SK-N-MC (cell line): Measurements from ENCODE around the gene SGSM1.

Experiments used
- DNase-seq: peaks from one replicate; pipeline ENCODE4 v3.0.0-alpha.2; 2011; ENCODE audit warnings: low read depth, low spot score
- H3K27ac ChIP-seq: fragments of 200-600 bp; sonication (generic); 2 replicates; pipeline ENCODE4 v1.5.1; 2016; ENCODE audit warnings: mixed run types
- H3K36me3 ChIP-seq: fragments of 200-600 bp; sonication (generic); 2 replicates; pipeline ENCODE4 v1.6.1; 2017; ENCODE audit warnings: antibody characterized with exemption, low read length, mixed read lengths; ENCODE audit not compliant: insufficient read depth
- H3K4me3 ChIP-seq: fragments of 200-600 bp; sonication (generic); 2 replicates; pipeline ENCODE4 v1.5.1; 2016
- H3K9ac ChIP-seq: fragments of 200-600 bp; sonication (generic); 2 replicates; pipeline ENCODE4 v1.8.0; 2017; ENCODE audit warnings: mixed run types, mixed read lengths; ENCODE audit not compliant: insufficient read length
- H3K9me3 ChIP-seq: fragments of 200-600 bp; sonication (generic); 2 replicates; pipeline ENCODE4 v1.6.1; 2017; ENCODE audit warnings: low read depth, mild to moderate bottlenecking, antibody characterized with exemption, low read length, moderate library complexity, mixed read lengths
- EZH2 ChIP-seq: fragments of 200-600 bp; sonication (generic); IDR thresholded peaks from one replicate; pipeline ENCODE4 v1.6.1; 2017; ENCODE audit warnings: antibody characterized with exemption
- FOXP2 ChIP-seq: optimal IDR thresholded peaks from 2 replicates; pipeline ENCODE3; 2011; ENCODE audit warnings: mild to moderate bottlenecking, moderate library complexity; ENCODE audit not compliant: insufficient read depth; ENCODE audit errors: extremely low read length, control extremely low read depth
- POLR2AphosphoS5 ChIP-seq: IDR thresholded peaks from 2 replicates; pipeline ENCODE4 v1.6.1; 2012; ENCODE audit warnings: mild to moderate bottlenecking, low read depth, low read length, borderline replicate concordance

Gene SGSM1

DNA sequence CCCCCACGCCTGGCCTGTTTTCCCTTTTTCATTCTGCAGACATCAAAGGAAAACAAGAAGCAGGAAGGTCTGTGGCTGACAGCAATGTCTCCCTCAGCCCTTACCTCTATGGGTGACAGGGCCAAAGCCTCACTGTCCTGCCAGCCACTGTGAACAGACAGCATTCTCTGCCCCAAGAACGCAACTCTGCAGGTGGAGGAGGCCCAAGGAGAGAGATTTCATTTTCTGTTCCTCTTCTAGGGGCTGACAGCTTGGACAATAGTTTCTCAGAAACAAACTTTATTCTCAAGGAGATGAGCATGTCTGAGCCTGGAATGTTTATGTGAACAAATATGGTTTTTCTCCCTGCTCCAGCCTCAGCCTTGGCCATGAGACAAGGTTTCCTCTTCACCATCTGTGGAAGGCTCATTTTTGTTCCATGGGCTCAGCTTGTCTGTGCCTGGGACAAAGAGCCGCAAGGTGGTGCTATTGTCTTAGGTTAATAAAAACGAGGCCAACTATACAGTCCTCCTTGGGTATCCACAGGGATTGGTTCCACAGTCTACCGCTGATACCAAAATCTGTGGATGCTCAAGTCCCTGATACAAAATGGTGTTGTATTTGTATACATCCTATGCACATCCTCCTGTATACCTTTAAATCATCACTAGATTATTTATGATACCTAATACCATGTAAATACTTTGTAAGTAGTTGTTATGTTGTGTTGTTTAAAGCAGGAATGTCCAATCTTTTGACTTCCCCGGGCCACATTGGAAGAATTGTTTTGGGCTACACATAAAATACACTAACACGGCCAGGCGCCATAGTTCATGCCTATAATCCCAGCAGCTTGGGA is 37.3 kb upstream of the SGSM1 start:
- Histone ChIP-seq H3K27ac (no peak overlapping the region), H3K36me3 (no peaks in the 10 kb centered on the region), H3K4me3 (no peak overlapping the region), H3K9ac (no peak overlapping the region), H3K9me3 (no peaks in the 10 kb centered on the region)
- DNase-seq: no peak
- TF ChIP-seq FOXP2 (no peak), EZH2 (no peak), POLR2AphosphoS5 (no peak)

- no peak for DNase-seq
- no peaks in the 10 kb centered on the region for H3K36me3 ChIP-seq
- no peak overlapping the region for H3K4me3 ChIP-seq
- no peak overlapping the region for H3K9ac ChIP-seq
- TF ChIP-seq EZH2 (no peak), FOXP2 (no peak), POLR2AphosphoS5 (no peak)
- H3K9me3 ChIP-seq: no peaks in the 10 kb centered on the region
- H3K27ac ChIP-seq: no peak overlapping the region
These were observed 33.4 kb upstream of the SGSM1 start for GRCh38 chr22:24772493-24773220.

GRCh38 chr22:24775769-24776492 is 30.1 kb upstream of the SGSM1 start:
- Histone ChIP-seq H3K27ac (no peak overlapping the region), H3K9me3 (no peaks in the 10 kb centered on the region), H3K4me3 (no peak overlapping the region), H3K36me3 (no peaks in the 10 kb centered on the region), H3K9ac (no peak overlapping the region)
- no peak for DNase-seq
- TF ChIP-seq POLR2AphosphoS5: no peak
- no peak for TF ChIP-seq EZH2
- TF ChIP-seq FOXP2: no peak

DNA sequence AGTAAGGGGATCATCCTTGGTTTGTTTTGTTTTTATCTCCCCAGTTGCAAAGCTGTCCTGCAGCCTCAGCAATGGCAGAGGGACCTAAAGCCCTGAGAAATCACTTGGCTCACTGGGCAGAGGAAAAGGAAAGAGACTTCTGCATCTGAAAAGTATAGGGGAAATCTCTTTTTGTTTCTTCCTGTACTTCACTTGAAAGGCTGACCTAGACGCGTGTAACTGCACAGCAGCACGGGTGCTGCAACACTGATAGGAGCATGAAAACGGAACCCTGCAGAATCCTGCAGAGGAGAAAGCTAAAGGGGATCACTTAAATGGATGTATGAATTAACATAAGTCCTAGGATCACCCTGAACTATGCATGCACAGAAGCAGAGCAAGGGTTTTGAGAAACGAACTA is 29.5 kb upstream of the SGSM1 start:
- Histone ChIP-seq H3K9ac (no peak overlapping the region), H3K9me3 (no peaks in the 10 kb centered on the region), H3K4me3 (no peak overlapping the region), H3K36me3 (no peaks in the 10 kb centered on the region), H3K27ac (no peak overlapping the region)
- TF ChIP-seq FOXP2 (no peak), POLR2AphosphoS5 (no peak)
- no peak for DNase-seq

GRCh38 chr22:24789516-24789915 is 16.5 kb upstream of the SGSM1 start:
- no peaks in the 10 kb centered on the region for H3K9me3 ChIP-seq
- H3K27ac ChIP-seq: no peak overlapping the region
- no peak overlapping the region for H3K9ac ChIP-seq
- H3K36me3 ChIP-seq: no peaks in the 10 kb centered on the region
- no peak overlapping the region for H3K4me3 ChIP-seq
- DNase-seq: no peak
- TF ChIP-seq EZH2 (no peak), POLR2AphosphoS5 (no peak), FOXP2 (no peak)

DNA sequence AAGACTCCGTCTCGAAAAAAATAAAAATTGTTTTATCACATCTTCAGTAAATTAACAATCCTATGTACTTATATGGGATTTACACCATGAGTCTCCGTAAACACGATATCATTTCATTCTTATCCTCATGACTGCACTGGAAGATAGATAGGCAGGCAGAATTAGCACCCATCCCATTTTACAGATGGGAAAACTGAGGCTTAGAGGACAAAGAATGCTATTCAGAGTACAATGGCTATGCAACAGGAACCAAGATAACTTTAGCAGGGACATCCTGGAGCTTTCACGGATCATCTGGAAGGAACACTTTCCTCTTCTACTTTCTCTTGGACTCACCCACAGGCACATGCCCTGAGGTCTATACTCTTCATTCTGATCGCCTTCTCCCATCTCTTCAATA is 14.6 kb upstream of the SGSM1 start:
- TF ChIP-seq EZH2 (no peak), FOXP2 (no peak), POLR2AphosphoS5 (no peak)
- Histone ChIP-seq H3K9ac (no peak overlapping the region), H3K4me3 (no peak overlapping the region), H3K9me3 (no peaks in the 10 kb centered on the region), H3K27ac (no peak overlapping the region), H3K36me3 (no peaks in the 10 kb centered on the region)
- DNase-seq: no peak

- H3K36me3 ChIP-seq: no peaks in the 10 kb centered on the region
- no peak overlapping the region for H3K27ac ChIP-seq
- no peak overlapping the region for H3K4me3 ChIP-seq
- H3K9me3 ChIP-seq: no peaks in the 10 kb centered on the region
- no peak for DNase-seq
- no peak for TF ChIP-seq FOXP2
- no peak overlapping the region for H3K9ac ChIP-seq
These were observed 10.0 kb upstream of the SGSM1 start for GRCh38 chr22:24796056-24796455.

DNA sequence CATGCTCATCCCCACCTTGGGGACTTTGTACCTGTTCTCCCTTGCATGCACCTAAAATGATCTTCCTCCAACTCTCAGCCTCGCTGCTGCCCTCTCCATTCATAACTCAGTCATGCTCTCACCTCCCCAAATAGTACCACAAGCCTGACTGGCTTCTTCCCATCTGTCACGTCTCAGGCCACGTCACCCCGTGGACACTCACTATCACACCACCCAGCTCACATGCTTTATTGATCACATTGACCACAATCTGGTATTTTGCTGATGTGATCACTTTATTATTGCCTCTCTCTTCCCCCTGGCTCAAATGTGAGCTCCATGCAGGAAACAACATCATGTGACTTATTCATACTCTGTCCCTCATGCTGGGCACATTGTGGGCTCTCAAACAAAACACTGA is 9.2 kb upstream of the SGSM1 start:
- DNase-seq: no peak
- Histone ChIP-seq H3K36me3 (no peaks in the 10 kb centered on the region), H3K4me3 (no peak overlapping the region), H3K9ac (no peak overlapping the region), H3K27ac (no peak overlapping the region), H3K9me3 (no peaks in the 10 kb centered on the region)
- TF ChIP-seq POLR2AphosphoS5: no peak
- TF ChIP-seq FOXP2: no peak
- no peak for TF ChIP-seq EZH2
